Lower leg skin (tissue), 4 donors: ENCODE measurements around the gene E2F1. TPM values are rescaled to one million over a fixed set of nuclear protein-coding genes. Genes with fewer than 3 reads are reported as not detected.

ENCODE experiments used
- DNase-seq, 2 donors: peaks; one replicate each; pipeline ENCODE4 v3.0.0-alpha.2; 2019; ENCODE audit warnings: low spot score in 2 of 2
- H3K4me3 ChIP-seq: fragments of 200-600 bp; sonication (generic); 2 replicates; pipeline ENCODE4 v1.5.1; 2017; ENCODE audit warnings: mild to moderate bottlenecking, low read depth; ENCODE audit not compliant: poor library complexity, severe bottlenecking
- POLR2A ChIP-seq, 2 donors: fragments of 450-650 bp; IDR thresholded peaks; one replicate each; pipeline ENCODE4 v1.6.1; 2016 to 2017; ENCODE audit warnings: antibody characterized with exemption in 2 of 2, mild to moderate bottlenecking in 1 of 2, moderate library complexity in 1 of 2
- WGBS, 2 donors: methylation state at CpG; one replicate each; pipeline ENCODE4 v1.1.5; 2018; 5-methylcytosine and 5-hydroxymethylcytosine counted together
- intact Hi-C: fragments of 100-400 bp; cut with DNase I; formaldehyde crosslinking; loops from one replicate; pipeline ENCODE4 v1.15.0; 2023; ENCODE audit warnings: low total_unique reads
- total RNA-seq, 4 donors: library from RNA; depleted of rRNA; stranded (reverse); fragments of >200 nt; gene quantifications; one replicate each; pipeline ENCODE4 v1.1.0, GENCODE V29; 2016
- TF ChIP-seq, protein P1 (sequence below), 3 donors: fragments of 450-650 bp; IDR thresholded peaks; one replicate each; pipeline ENCODE4 v1.5.1; 2016; ENCODE audit warnings: antibody characterized with exemption in 3 of 3, mild to moderate bottlenecking in 3 of 3, moderate library complexity in 2 of 3

E2F1 gene
- total RNA-seq, 4 donors from 2014 or later, result 1.4 to 6.3 (median 5.7) TPM

DNA sequence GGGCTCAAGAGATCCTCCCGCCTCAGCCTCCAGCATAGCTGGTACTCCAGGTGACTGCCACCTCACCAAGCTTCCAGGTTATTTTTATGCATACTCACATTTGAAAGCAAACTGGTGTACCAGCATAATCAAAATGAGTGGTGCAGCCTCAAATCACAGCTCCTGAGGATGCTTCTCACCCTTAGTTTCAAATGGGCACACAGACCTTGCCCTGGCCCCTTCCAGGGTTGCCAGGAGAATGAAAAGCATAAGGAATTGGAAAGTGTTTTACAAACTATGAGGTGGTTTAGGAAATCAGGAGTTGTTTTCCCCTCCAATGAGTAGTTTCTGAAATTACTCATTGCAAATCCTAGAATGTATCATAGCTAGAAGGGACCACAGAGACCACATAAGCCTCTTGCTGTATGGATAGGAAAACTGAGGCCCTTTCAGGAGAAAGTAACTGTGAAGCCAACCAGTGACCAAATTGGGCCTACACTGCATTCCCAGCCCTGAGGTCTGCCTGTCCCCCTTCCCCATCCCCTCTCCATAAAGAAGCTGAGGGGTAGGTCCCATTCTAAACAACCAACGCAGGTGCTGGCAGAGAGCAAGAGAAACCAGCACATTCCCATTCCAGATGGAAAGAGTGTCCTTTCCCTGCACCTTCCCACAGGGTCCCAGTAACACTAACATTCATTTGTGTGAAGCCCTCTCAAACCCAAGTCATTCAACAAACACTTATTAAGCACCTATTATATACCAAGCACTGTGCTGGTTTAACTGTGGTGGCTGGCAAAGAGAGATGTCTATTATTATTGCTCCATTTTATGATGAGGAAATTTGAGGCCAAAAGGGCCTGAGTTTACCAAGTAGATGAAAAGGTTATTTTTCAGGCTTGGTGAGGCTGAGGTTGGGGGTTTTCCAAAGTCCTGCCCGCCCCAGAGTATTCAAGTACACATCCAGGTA, 2.1 kb upstream of the E2F1 start:
- intact Hi-C loops, result no loop called here
- no peak overlapping the region for H3K4me3 ChIP-seq
- WGBS, 2 donors, result 86 to 95% methylated on average over 3 of the region's 3 CpGs
- no peak for DNase-seq
- TF ChIP-seq, protein P1, sequence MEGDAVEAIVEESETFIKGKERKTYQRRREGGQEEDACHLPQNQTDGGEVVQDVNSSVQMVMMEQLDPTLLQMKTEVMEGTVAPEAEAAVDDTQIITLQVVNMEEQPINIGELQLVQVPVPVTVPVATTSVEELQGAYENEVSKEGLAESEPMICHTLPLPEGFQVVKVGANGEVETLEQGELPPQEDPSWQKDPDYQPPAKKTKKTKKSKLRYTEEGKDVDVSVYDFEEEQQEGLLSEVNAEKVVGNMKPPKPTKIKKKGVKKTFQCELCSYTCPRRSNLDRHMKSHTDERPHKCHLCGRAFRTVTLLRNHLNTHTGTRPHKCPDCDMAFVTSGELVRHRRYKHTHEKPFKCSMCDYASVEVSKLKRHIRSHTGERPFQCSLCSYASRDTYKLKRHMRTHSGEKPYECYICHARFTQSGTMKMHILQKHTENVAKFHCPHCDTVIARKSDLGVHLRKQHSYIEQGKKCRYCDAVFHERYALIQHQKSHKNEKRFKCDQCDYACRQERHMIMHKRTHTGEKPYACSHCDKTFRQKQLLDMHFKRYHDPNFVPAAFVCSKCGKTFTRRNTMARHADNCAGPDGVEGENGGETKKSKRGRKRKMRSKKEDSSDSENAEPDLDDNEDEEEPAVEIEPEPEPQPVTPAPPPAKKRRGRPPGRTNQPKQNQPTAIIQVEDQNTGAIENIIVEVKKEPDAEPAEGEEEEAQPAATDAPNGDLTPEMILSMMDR (IDR thresholded peaks at IDR 0.05), result no peak
- TF ChIP-seq POLR2A (IDR thresholded peaks at IDR 0.05), result no peak

DNA sequence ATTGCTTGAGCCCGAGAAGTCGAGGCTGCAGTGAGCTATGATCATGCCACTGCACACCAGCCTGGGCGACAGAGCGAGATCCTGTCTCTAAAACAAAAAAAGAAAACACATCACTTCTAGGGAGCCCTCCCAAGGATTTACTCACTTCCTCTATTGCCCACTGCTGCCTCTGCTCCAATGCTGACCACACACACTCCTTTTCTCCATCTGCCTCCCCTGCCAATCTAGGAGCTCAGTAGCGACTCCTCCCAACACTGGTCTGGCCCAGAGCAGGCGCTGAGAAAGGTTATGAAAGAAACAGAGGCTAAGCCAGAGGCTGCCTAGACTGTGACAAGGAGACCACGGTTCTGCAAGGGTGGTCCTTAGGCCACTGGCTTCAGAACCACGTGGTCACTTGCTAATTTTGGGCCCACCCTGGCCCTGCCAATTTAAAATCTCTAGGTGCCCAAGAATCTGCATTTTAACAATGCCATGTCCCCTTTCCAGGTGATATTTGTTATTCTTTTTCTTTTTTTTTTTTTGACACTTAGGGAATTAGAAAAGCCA, 1.3 kb upstream of the E2F1 start:
- no peak for DNase-seq
- intact Hi-C loops, result no loop called here
- no peak for TF ChIP-seq POLR2A (IDR thresholded peaks at IDR 0.05)
- TF ChIP-seq, protein P1 (IDR thresholded peaks at IDR 0.05), result no peak
- no peak overlapping the region for H3K4me3 ChIP-seq
- WGBS, 2 donors, result 71 to 78% methylated on average over 8 of the region's 8 CpGs

DNA sequence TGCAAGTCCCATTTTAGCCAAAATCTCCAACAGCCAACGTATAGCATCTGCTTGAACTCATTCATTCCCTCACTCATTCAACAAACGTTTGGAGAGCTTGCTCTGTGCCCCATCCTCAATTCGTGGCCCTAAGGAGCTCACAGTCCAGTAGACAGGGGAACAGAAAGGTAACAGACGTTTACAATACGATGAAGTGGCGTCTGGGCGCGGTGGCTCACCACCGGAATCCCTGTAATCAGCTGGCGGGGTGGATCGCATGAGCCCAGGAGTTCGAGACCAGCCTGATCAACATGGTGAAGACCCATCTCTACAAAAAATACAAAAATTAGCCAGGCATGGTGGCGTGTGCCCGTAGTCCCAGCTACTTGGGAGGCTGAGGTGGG, 790 bp upstream of the E2F1 start:
- DNase-seq, result no peak
- H3K4me3 ChIP-seq, result no peak overlapping the region
- 80 to 82% methylated on average over 14 of the region's 14 CpGs for WGBS, 2 donors
- intact Hi-C loops, result no loop called here
- TF ChIP-seq, protein P1 (IDR thresholded peaks at IDR 0.05), result no peak
- no peak for TF ChIP-seq POLR2A (IDR thresholded peaks at IDR 0.05)

DNA sequence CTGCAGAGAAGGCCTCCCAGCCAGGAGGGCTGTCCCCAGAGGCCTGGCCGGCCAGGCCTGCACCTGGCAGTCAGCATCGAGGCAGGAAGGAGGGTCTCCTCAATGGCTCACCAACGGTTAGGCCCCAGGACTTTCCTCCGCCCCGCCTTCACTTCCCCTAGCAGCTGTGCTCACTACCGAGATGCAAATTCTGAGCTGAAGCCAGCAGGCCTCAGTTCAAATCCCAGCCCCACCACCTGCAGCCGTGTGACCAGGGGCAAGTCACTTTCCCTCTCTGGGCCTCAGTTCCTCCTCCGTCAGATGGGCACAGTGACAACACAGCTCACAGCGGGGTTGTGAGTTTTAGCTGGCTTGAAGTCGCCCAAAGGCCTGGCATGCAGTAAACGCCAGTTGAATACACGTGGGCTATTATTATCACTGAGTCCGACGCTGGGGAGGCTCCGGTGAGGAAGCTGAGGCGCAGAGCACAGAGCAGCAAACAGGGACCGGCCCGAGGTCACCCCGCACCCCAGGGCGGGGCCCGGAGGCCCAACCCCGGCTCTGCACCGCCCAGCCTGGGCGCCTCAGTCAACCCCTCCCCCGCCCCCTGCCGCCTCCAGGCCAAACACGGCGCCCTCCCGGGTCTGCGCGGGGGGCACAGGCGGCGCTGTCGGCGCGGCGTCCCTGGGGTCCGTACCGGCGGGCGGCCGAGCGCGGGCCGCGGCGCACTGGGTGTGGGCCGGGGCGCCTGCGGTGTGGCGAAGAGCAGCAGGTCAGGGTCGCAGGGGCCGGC, 671 bp downstream of the E2F1 start:
- TF ChIP-seq, protein P1 (IDR thresholded peaks at IDR 0.05), result no peak
- TF ChIP-seq POLR2A (IDR thresholded peaks at IDR 0.05), result no peak
- WGBS, 2 donors, result 1% methylated on average over 11 to 20 of the region's 53 CpGs
- H3K4me3 ChIP-seq, result no peak overlapping the region
- intact Hi-C loops, result no loop called here
- DNase-seq, result peak in 1 of 2 donors; percentile 84

DNA sequence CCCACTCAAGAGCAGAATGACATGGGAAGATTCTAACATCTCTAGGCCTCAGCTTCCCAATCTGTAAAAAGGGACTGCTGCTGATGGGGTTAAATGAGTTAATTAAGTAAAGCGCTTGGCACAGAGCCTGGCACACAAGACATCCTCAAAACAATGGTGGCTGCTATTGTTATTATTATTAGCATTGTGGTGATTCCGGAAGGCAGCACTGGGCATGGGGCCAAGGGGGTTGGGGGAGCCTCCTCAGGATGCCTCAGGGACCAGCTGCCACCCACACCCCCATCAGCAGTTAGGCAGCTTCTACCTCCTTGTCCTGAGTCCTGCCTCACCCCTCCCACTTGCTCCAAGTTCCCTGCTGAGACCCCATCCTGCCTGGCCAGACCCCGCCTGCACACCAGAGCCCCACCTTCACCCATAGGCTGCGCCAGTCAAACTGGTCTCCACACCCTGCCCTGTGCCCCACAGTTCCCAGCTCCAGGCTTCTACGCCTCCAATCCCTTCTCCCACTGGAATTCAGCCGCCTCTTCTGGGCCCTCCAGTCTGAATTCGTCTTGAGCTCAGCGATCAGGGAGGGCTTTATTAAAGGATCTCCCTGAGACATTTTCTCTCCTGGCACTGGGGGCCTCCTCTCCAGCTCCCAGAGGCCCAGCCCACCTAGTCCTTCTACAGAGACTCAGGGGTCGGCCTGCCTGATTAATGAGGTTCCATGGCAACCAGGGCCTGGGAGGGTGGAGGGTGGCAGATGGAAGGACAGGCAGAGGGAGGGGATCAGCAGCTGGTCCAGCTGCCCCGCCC, 1.5 kb downstream of the E2F1 start:
- TF ChIP-seq, protein P1 (IDR thresholded peaks at IDR 0.05), result no peak
- TF ChIP-seq POLR2A (IDR thresholded peaks at IDR 0.05), result no peak
- 28 to 30% methylated on average over 9 to 10 of the region's 10 CpGs for WGBS, 2 donors
- no peak overlapping the region for H3K4me3 ChIP-seq
- intact Hi-C loops, result no loop called here
- DNase-seq, result peak in 1 of 2 donors; percentile 86
